LNCAP (cell line): Measurements from ENCODE around the gene GRM7.

ENCODE experiments used
- CTCF ChIP-seq: fragments of 450-650 bp; IDR thresholded peaks from 2 replicates; pipeline ENCODE4 v1.5.1; 2017; ENCODE audit warnings: mild to moderate bottlenecking

GRM7 gene

GRCh38 chr3:7447197-7447769, 586.4 kb downstream of the GRM7 start:
- no peak for TF ChIP-seq CTCF

DNA sequence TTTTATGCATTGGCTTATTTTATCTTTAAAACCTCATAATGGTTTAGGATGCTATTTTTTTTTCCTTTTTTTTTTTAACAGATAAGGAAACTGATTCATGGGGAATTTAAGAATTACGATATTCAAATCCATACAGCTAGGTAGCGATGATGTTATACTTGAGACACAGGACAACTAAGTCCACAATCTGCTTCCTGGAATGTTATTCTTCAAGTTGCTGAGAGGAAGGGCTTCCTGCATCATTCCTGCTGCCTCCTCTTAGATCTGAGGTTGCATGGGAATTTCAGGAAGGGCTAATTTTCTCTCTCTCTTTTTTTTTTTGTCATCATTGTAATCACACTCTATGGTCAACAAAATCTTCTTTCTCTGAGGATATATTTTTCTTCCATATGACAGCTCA, 595.5 kb downstream of the GRM7 start:
- no peak for TF ChIP-seq CTCF

DNA sequence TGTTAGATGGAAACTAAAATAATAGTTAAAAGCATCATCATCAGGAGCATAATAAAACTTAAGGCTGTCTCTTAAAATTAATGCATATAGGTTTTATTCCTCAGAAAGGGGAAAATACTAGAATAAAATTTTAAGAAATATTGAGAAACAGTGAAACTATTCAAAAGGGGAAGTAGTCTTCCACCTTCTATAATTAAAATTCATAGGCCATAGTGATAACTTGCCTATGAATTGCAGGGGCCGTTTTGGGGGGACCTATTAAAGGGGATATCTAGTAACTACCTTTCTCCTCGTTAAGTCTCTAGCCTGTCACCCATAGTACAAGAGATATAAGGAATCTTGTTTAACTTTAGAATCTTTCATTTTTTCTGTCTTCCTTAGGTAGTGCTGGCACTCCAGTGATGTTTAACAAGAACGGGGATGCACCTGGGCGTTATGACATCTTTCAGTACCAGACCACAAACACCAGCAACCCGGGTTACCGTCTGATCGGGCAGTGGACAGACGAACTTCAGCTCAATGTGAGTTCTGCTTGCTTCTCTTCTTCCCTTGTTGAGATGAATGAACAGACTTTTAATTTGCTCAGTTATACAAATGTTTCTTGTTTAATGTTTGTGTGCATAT, 600.4 kb downstream of the GRM7 start:
- no peak for TF ChIP-seq CTCF

DNA sequence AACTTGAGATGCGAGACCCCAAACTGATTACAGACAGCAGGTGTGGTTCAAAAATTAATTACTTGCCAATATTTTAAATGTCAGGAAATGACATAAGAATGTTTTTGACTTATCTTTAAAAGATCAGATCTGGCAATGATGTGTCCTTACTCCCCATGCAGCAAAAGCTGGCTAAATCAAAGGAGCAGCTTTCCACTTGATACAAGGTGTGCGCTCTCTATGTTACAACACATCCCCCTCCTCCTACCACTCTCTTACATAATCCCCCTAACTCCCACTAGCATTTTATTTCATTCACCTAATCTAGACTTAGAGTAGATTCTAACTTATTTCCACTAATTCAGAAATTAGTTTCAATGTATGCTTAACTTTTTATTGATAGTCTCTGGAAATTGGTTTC, 609.0 kb downstream of the GRM7 start:
- no peak for TF ChIP-seq CTCF

DNA sequence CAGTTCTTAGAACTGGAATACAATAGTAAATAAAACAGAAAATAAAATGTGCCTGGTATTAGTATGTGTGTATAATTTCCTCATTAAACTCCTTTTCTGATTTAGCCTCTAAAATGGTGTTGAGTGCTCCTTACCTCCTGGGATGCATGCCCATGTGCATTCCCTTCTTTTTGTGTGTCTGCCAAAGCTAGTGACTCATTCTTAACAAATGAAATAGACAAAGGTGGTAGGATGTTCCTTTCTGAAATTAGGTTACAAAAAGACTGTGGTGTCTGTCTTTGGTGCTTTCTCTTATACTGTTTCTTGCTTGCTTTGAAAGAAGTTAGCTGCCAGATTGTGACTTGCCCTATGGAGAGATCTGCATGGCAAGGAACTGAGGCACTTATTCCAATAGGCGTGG, 623.7 kb downstream of the GRM7 start:
- no peak for TF ChIP-seq CTCF

DNA sequence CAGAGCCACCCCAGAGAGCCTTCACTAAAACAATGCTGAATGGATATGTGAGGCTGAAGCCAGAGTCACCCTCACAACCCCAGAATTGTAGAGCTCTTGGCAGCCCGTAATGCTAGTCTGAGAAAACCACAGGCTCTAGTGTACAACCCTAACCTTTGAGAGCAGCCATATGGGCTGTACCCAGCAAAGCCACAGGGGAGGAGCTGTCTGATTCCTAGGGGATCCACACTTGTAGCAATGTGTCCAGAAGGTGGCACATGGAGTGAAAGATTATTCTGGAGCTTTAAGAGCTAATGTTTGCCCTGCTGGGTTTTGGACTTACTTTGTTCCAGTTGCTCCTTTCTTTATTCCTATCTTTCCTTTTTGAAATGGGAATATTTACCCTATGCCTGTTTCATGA, 626.8 kb downstream of the GRM7 start:
- no peak for TF ChIP-seq CTCF

GRCh38 chr3:7489417-7489816, 628.5 kb downstream of the GRM7 start:
- no peak for TF ChIP-seq CTCF

DNA sequence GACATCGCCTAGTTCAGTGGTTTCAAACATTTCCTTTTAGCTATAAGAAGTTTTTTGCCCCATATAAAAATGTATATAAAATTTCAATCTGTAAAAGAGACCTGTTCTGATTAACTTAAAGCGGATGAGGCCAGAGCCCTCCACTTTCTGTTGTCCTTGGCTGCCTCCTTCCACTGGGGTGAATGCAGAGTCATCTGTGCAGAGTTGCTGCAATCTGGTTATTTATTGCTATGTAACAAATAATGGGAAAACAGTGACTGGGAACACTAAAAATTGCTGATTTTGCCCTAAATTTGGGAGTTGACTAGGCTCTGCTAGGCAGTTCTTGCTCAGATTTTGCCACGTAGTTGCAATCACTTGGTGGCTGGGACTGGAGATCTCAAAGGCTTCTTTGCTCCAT, 637.8 kb downstream of the GRM7 start:
- no peak for TF ChIP-seq CTCF
